Measurements from ENCODE around the gene ATP8B4. TPM values are rescaled to one million over a fixed set of nuclear protein-coding genes. Genes with fewer than 3 reads are reported as not detected.
"Not testable (repeated sequence)": the region's sequence is repeated elsewhere in the genome, so short reads cannot be mapped to it uniquely, and the experiment has no call there.

The ATP8B4 gene
- total RNA-seq, 2 experiments from 2014 or later = 0.31 TPM; not detected in 1

- Histone ChIP-seq H3K36me3 (ENCODE audit: insufficient read depth, low read length) (no peaks in the 10 kb centered on the region), H3K27me3 (ENCODE audit: control insufficient read depth in 1 of 2, insufficient read depth in 2 of 2, low read length in 2 of 2) (no peaks in the 10 kb centered on the region), H3K4me3 (ENCODE audit: low read length) (no peak overlapping the region), H3K4me1 (ENCODE audit: insufficient read depth, low read length) (no peaks in the 10 kb centered on the region), H3K9me3 (ENCODE audit: control insufficient read depth in 1 of 2, insufficient read depth in 1 of 2, low read length in 2 of 2) (no peaks in the 10 kb centered on the region), H3K27ac (ENCODE audit: low read depth in 1 of 2, low read length in 2 of 2) (no peak overlapping the region)
- no peak for ATAC-seq (ENCODE audit: poor library complexity)
- H3K9me3 Mint-ChIP-seq = no peaks in the 10 kb centered on the region
- H3K27me3 Mint-ChIP-seq = no peaks in the 10 kb centered on the region
- no peak overlapping the region for H3K27ac Mint-ChIP-seq
- ChIA-PET POLR2A (no interaction called here), CTCF (no interaction called here)
- intact Hi-C loops (cut with DNase I, micrococcal nuclease) = no loop called here
- no peaks in the 10 kb centered on the region for H3K36me3 Mint-ChIP-seq (ENCODE audit: low read depth)
- no peak for TF ChIP-seq CTCF (IDR thresholded peaks at IDR 0.05)
- DNase-seq = peak in 1 of 14 experiments; percentile 18
- no peaks in the 10 kb centered on the region for H3K4me1 Mint-ChIP-seq (ENCODE audit: low read depth)
- H3K4me3 Mint-ChIP-seq = no peak overlapping the region
Observed at GRCh38 chr15:50100486-50100885, 18.5 kb downstream of the ATP8B4 start.

DNA sequence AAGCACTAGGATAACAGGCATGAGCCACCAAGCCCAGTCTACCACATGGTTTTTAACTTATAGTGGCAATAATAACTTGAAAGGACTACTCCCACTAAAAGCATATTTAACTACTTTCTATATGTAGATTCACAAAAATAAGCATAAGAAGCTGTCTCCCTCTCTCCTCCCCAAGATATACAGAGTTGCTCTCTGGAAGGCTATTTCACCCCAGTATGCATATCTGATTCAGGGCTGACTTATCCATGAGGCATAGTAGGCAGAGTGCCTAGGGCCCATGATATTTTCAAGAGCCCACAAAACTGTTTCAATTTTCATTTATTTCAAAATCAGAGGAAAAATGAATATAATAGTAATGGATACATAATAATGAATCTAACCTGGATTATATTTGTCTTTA lies 20.5 kb downstream of the ATP8B4 start:
- ATAC-seq (ENCODE audit: poor library complexity) (no peak), DNase-seq (no peak)
- no peak overlapping the region for H3K4me3 ChIP-seq (ENCODE audit: low read length)
- no peaks in the 10 kb centered on the region for H3K36me3 Mint-ChIP-seq (ENCODE audit: low read depth)
- H3K4me1 ChIP-seq (ENCODE audit: insufficient read depth, low read length) = no peaks in the 10 kb centered on the region
- no peaks in the 10 kb centered on the region for H3K4me1 Mint-ChIP-seq (ENCODE audit: low read depth)
- intact Hi-C loops (cut with DNase I, micrococcal nuclease) = no loop called here
- TF ChIP-seq CTCF (IDR thresholded peaks at IDR 0.05) = no peak
- no peaks in the 10 kb centered on the region for H3K9me3 Mint-ChIP-seq
- H3K4me3 Mint-ChIP-seq = no peak overlapping the region
- no peaks in the 10 kb centered on the region for H3K36me3 ChIP-seq (ENCODE audit: insufficient read depth, low read length)
- ChIA-PET POLR2A (no interaction called here), CTCF (no interaction called here)
- no peak overlapping the region for H3K27ac Mint-ChIP-seq
- no peak overlapping the region for H3K27ac ChIP-seq (ENCODE audit: low read depth in 1 of 2, low read length in 2 of 2)
- H3K27me3 ChIP-seq (ENCODE audit: control insufficient read depth in 1 of 2, insufficient read depth in 2 of 2, low read length in 2 of 2) = no peaks in the 10 kb centered on the region
- peaks cover 4% of the 10 kb centered on the region for H3K27me3 Mint-ChIP-seq
- no peaks in the 10 kb centered on the region for H3K9me3 ChIP-seq (ENCODE audit: control insufficient read depth in 1 of 2, insufficient read depth in 1 of 2, low read length in 2 of 2)

DNA sequence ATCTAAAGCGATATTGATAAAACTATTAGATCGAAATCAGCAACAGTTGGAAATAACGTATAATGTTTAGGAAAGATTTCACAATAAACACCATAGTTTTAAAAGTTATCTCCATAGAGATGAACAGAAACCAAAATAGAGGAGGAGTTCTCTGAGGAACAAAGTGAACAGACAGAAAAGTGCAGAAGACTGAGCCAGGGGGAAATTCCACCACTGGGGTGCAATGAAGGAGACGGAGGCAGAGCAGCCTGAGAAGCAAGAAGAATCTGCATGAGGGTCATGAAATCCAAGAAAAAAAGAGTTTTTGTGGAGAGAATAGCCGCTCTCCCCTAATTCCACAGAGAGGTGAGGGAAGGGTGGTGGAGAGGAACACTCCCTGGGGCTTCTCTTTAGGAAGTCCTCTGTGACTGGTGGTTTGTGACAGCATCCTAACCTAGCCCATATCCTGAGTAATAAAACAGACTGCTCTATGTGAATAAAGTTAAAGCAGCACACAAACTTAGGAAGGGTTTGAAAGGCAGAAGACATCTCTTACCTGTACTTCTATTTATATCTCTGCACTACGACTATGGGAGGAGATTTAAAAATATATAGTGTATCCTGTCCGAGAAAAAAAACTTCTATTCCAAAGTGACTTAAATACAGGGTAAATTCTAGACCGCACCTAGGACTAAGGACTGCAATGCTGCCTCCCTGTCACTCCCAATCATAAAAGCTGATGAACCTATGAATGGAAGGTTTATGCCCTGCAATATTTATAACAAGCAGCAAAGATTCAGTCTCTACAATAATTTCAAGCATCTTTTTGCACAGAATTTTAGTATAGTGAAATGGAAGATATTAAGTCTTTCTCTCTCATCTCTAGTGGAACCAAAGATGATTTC lies 22.9 kb downstream of the ATP8B4 start:
- no peak for TF ChIP-seq CTCF (IDR thresholded peaks at IDR 0.05)
- Mint-ChIP-seq H3K36me3 (ENCODE audit: low read depth) (no peaks in the 10 kb centered on the region), H3K9me3 (no peaks in the 10 kb centered on the region), H3K4me3 (no peak overlapping the region), H3K4me1 (ENCODE audit: low read depth) (no peaks in the 10 kb centered on the region), H3K27ac (no peak overlapping the region), H3K27me3 (peaks cover 4% of the 10 kb centered on the region)
- CTCF ChIA-PET = no interaction called here
- POLR2A ChIA-PET = no interaction called here
- DNase-seq (no peak), ATAC-seq (ENCODE audit: poor library complexity) (no peak)
- Histone ChIP-seq H3K4me1 (ENCODE audit: insufficient read depth, low read length) (no peaks in the 10 kb centered on the region), H3K9me3 (ENCODE audit: control insufficient read depth in 1 of 2, insufficient read depth in 1 of 2, low read length in 2 of 2) (no peaks in the 10 kb centered on the region), H3K27ac (ENCODE audit: low read depth in 1 of 2, low read length in 2 of 2) (no peak overlapping the region), H3K4me3 (ENCODE audit: low read length) (no peak overlapping the region), H3K27me3 (ENCODE audit: control insufficient read depth in 1 of 2, insufficient read depth in 2 of 2, low read length in 2 of 2) (no peaks in the 10 kb centered on the region), H3K36me3 (ENCODE audit: insufficient read depth, low read length) (no peaks in the 10 kb centered on the region)
- intact Hi-C loops (cut with DNase I, micrococcal nuclease) = no loop called here

DNA sequence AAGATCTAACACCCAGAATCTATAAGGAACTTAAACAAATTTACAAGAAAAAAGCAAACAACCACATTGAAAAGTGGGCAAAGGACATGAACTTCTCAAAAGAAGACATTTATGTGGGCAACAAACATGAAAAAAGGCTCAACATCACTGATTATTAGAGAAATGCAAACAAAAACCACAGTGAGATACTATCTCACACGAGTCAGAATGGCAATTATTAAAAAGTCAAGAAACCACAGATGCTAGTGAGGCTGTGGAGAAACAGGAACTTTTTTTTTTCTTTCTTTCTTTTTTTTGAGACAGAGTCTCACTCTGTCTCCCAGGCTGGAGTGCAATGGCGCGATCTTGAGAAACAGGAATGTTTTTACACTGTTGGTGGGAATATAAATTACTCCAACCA lies 29.6 kb downstream of the ATP8B4 start:
- H3K27me3 Mint-ChIP-seq = peaks cover 12% of the 10 kb centered on the region
- H3K9me3 ChIP-seq (ENCODE audit: control insufficient read depth in 1 of 2, insufficient read depth in 1 of 2, low read length in 2 of 2); H3K9me3 Mint-ChIP-seq; H3K4me3 ChIP-seq (ENCODE audit: low read length); POLR2A ChIA-PET; H3K4me1 Mint-ChIP-seq (ENCODE audit: low read depth); H3K4me3 Mint-ChIP-seq; H3K27ac ChIP-seq (ENCODE audit: low read depth in 1 of 2, low read length in 2 of 2); DNase-seq; CTCF ChIA-PET; H3K4me1 ChIP-seq (ENCODE audit: insufficient read depth, low read length); ATAC-seq (ENCODE audit: poor library complexity); H3K36me3 ChIP-seq (ENCODE audit: insufficient read depth, low read length); H3K27ac Mint-ChIP-seq; intact Hi-C loops (cut with DNase I, micrococcal nuclease); H3K36me3 Mint-ChIP-seq (ENCODE audit: low read depth); H3K27me3 ChIP-seq (ENCODE audit: control insufficient read depth in 1 of 2, insufficient read depth in 2 of 2, low read length in 2 of 2): not testable (repeated sequence)

Measured in CD4-positive, alpha-beta T cell (primary cell).